ENCODE measurements around the gene SLC25A38.

GRCh38 chr3:39420543-39420942, 37.4 kb downstream of the SLC25A38 start:
- TF ChIP-seq JUN (IDR thresholded peaks at IDR 0.05; ENCODE audit: borderline replicate concordance, low read depth, low read length) (no peak), JUN (CRISPR knock-in tag; IDR thresholded peaks at IDR 0.05; ENCODE audit: borderline replicate concordance) (no peak), GATA2 (CRISPR knock-in tag; IDR thresholded peaks at IDR 0.05) (no peak), CTCF (IDR thresholded peaks at IDR 0.05 in 2 of 3, conservative IDR thresholded peaks at IDR 0.05 in 1 of 3; ENCODE audit: insufficient read depth in 2 of 3, low read depth in 1 of 3, low read length in 3 of 3) (no peak), CEBPB (tag; IDR thresholded peaks at IDR 0.05) (no peak), TRIM24 (IDR thresholded peaks at IDR 0.05) (no peak), TFAM (CRISPR knock-in tag; conservative IDR thresholded peaks at IDR 0.05) (no peak)

Data from K562 (cell line).